ENCODE results near the gene CALHM4.
A peak's percentile ranks its signal among the peaks of the same experiment; 100 is the strongest.

The CALHM4 gene

GRCh38 chr6:116553451-116553850, at the start of gene CALHM4:
Gene CALHM4 (plus strand): TSS chr6:116553751. CDS start chr6:116553794, 43 bp downstream.
- no peak for DNase-seq

GRCh38 chr6:116507324-116507723, 46.2 kb upstream of the CALHM4 start:
- no peak for DNase-seq

GRCh38 chr6:116508527-116508926, 45.0 kb upstream of the CALHM4 start:
- no peak for DNase-seq

GRCh38 chr6:116511424-116512110, 42.0 kb upstream of the CALHM4 start, which contains the start of gene CALHM5:
Gene CALHM5 (plus strand): TSS chr6:116511639. CDS start chr6:116511697, 58 bp downstream.
- DNase-seq: no peak

- no peak for DNase-seq
Measured at GRCh38 chr6:116512111-116512559, 41.4 kb upstream of the CALHM4 start.

GRCh38 chr6:116512734-116513133, 40.8 kb upstream of the CALHM4 start:
- no peak for DNase-seq

- DNase-seq: no peak
Measured at GRCh38 chr6:116513224-116513875, 40.2 kb upstream of the CALHM4 start.

GRCh38 chr6:116514111-116514510, 39.4 kb upstream of the CALHM4 start:
- no peak for DNase-seq

DNA sequence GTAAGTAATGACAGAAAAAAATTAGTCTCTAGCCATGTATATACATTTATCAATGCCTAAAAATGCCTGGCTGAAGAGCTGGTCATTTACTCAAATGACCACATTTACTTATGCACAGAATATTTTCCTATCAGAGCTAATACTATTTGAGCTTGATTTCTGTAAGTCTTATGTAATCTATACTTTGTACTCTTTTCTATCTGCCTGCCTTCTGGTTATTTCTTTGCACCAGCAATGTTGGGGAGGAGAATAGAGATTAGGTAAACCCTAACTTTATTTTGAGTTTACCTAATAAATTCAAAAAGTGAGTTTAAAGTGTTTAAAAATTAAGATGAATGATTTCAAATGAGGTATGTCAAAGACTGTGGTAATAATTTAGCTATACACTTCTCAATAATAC, 38.4 kb upstream of the CALHM4 start:
- DNase-seq: no peak

- DNase-seq: peak in 1 of 58 donors; percentile 18
Measured at GRCh38 chr6:116518621-116519368, 34.8 kb upstream of the CALHM4 start.

- DNase-seq: no peak
Measured at GRCh38 chr6:116522896-116523295, 30.7 kb upstream of the CALHM4 start.

- no peak for DNase-seq
Measured at GRCh38 chr6:116524236-116524635, 29.3 kb upstream of the CALHM4 start.

- no peak for DNase-seq
Measured at GRCh38 chr6:116528133-116528532, 25.4 kb upstream of the CALHM4 start.

DNA sequence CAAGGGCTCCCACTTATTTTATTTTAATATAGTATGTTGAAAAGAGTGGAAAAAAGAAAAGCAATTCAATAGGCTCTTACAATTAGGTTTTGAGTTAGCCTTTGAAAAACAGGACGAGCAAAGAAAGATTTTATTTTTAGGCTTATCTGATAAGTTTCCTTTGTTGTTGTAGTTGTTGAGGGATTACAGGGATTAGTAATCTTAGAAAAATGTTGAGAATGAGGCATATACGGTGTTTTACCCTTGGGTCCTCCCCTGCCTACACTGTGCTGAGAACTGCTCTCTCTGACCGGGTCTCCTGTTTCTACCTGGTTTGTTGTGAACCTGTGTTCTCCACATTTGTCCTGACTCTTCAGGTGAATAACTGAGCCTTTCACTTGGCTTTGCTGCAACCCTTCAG, 24.8 kb upstream of the CALHM4 start:
- DNase-seq: no peak

- no peak for DNase-seq
Measured at GRCh38 chr6:116529466-116530290, 23.9 kb upstream of the CALHM4 start.

DNA sequence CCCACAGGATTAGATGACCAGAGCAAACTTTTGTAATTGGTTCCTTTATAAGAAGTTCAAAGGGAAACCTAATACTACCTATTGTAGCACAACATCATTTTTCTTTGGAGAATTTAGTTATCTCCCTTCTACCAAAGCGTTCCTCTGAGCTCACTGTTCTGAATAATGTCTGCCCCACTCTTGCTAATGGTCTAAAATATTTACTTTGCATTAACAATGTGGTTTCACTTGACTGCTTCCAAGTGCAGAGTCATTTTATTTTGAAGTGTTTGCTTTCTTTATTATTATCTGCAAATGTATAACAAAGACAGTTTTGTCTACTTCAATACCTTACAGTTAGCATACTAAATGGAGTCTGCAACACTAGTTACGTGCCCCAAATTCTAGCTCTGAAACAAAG, 23.1 kb upstream of the CALHM4 start:
- no peak for DNase-seq

GRCh38 chr6:116531675-116532570, 21.6 kb upstream of the CALHM4 start:
- DNase-seq: peak in 20 of 58 donors; percentile 1 to 43 (median 10)

GRCh38 chr6:116533233-116533957, 20.2 kb upstream of the CALHM4 start:
- DNase-seq: no peak

DNA sequence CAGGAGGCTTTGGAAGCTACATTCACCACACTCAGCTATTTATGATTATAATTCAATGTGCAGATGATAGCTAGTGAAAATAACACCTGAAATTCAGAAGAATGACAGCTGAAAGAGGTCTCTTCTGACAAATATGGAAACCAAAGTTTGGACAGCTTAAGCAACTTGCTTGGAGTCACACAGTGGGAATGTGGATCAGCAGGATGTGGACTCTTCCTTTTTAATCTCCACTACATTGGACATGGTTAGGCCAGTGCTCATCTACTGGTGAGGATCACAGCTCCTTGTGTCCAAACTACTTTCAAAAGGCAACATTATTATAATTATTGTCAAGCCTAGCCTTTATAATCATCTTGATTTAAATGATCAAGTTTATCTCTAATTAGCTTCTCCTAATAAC, 18.4 kb upstream of the CALHM4 start:
- no peak for DNase-seq
